Stomach (tissue), 9 donors: ENCODE data around the gene SRSF10. TPM values are rescaled to one million over a fixed set of nuclear protein-coding genes. Genes with fewer than 3 reads are reported as not detected.

Experiments used
- DNase-seq, 2 donors: peaks; one replicate each; pipeline versions ENCODE4 v3.0.0 to v3.0.0-alpha.2; 2013 to 2019
- H3K27ac ChIP-seq, 5 donors: fragments of 200-600 bp in 4 of 5; sonication (generic) in 4 of 5; one replicate each; pipeline ENCODE4 v1.5.1; 2013 to 2019; ENCODE audit warnings: mild to moderate bottlenecking in 1 of 5, moderate library complexity in 1 of 5
- H3K27me3 ChIP-seq, 3 donors: fragments of 200-600 bp; sonication (generic); one replicate each; pipeline ENCODE4 v1.5.1; 2017 to 2019; ENCODE audit warnings: mixed run types in 1 of 3
- H3K36me3 ChIP-seq, 4 donors: fragments of 200-600 bp; sonication (generic); 1 replicate in 3 of 4; 2 replicates in 1 of 4; pipeline ENCODE4 v1.5.1; 2016 to 2019
- H3K4me1 ChIP-seq, 4 donors: fragments of 200-600 bp; sonication (generic); one replicate each; pipeline ENCODE4 v1.5.1; 2016 to 2019
- H3K4me3 ChIP-seq, 4 donors: fragments of 200-600 bp; sonication (generic) in 3 of 4; one replicate each; pipeline ENCODE4 v1.5.1; 2016 to 2019; ENCODE audit warnings: mild to moderate bottlenecking in 1 of 4
- H3K9me3 ChIP-seq, 4 donors: fragments of 200-600 bp; sonication (generic); one replicate each; pipeline ENCODE4 v1.5.1; 2016 to 2019
- CTCF ChIP-seq, 7 experiments: fragments of 450-650 bp in 4 of 7; fragments of 200-600 bp in 3 of 7; sonication (generic) in 3 of 7; IDR thresholded peaks; one replicate each; pipeline ENCODE4 v1.5.1; 2016 to 2019; ENCODE audit warnings: antibody characterized with exemption in 7 of 7, control low read depth in 2 of 7, mild to moderate bottlenecking in 1 of 7
- EP300 ChIP-seq: sonication (generic); formaldehyde crosslinking; IDR thresholded peaks from one replicate; pipeline ENCODE4 v1.6.1; 2017; ENCODE audit warnings: antibody characterized with exemption
- POLR2A ChIP-seq, 4 donors: fragments of 450-650 bp; IDR thresholded peaks; one replicate each; pipeline ENCODE4 v1.6.1; 2016; ENCODE audit warnings: antibody characterized with exemption in 4 of 4, control low read depth in 2 of 4, mild to moderate bottlenecking in 1 of 4, moderate library complexity in 1 of 4
- POLR2AphosphoS5 ChIP-seq, 3 donors: sonication (generic); formaldehyde crosslinking; IDR thresholded peaks; one replicate each; pipeline ENCODE4 v1.6.1; 2016; ENCODE audit warnings: antibody characterized with exemption in 3 of 3
- WGBS, 5 donors: extraction: QIAGEN DNeasy Blood & Tissue Kit in 3 of 5; methylation state at CpG; one replicate each; pipeline versions ENCODE4 v1.1.5 to v1.1.7; 2013 to 2018; 5-methylcytosine and 5-hydroxymethylcytosine counted together
- intact Hi-C: fragments of 100-400 bp; cut with DNase I; formaldehyde crosslinking; loops from one replicate; pipeline ENCODE4 v1.15.1; 2023; ENCODE audit warnings: low total_unique reads
- polyA plus RNA-seq, 3 donors: library from polyadenylated mRNA; stranded (reverse); fragments of 200-250 nt; gene quantifications; one replicate each; pipeline ENCODE4 v1.2.3, GENCODE V29; 2013
- total RNA-seq, 5 donors: library from RNA; depleted of rRNA; stranded (reverse); fragments of >200 nt; gene quantifications; one replicate each; pipeline versions ENCODE4 v1.1.0 to v1.2.3, GENCODE V29; 2014 to 2016
- donor health status: healthy with polysubstance abuse.
- donor health status: Bipolar disorder and iron deficiency.
- donor health status: healthy.

SRSF10 gene
- total and polyA plus RNA-seq, 8 donors, result 41.7 to 285 (median 89.6) TPM

- H3K4me1 ChIP-seq, result peaks cover 0 to 15% (median 3%) of the 10 kb centered on the region in 4 donors
- no peaks in the 10 kb centered on the region for H3K27me3 ChIP-seq
- 80 to 92% (median 89%) methylated on average over 4 of the region's 4 CpGs for WGBS, 5 donors
- DNase-seq, result peak in 1 of 2 donors; percentile 1
- H3K27ac ChIP-seq, result no peak overlapping the region
- no peaks in the 10 kb centered on the region for H3K36me3 ChIP-seq
- intact Hi-C loops, result no loop called here
- no peak overlapping the region for H3K4me3 ChIP-seq
- TF ChIP-seq EP300 (no peak), CTCF (IDR thresholded peaks at IDR 0.05) (no peak)
- H3K9me3 ChIP-seq, result no peaks in the 10 kb centered on the region
Observed at GRCh38 chr1:23928789-23929188, 51.3 kb downstream of the SRSF10 start.

- Histone ChIP-seq H3K4me3 (no peak overlapping the region), H3K9me3 (no peaks in the 10 kb centered on the region), H3K4me1 (peaks cover 0 to 18% (median 5%) of the 10 kb centered on the region in 4 donors), H3K27ac (no peak overlapping the region), H3K36me3 (no peaks in the 10 kb centered on the region), H3K27me3 (no peaks in the 10 kb centered on the region)
- no peak for TF ChIP-seq POLR2A (IDR thresholded peaks at IDR 0.05)
- no peak for TF ChIP-seq EP300
- TF ChIP-seq POLR2AphosphoS5 (IDR thresholded peaks at IDR 0.05), result no peak
- no peak for TF ChIP-seq CTCF (IDR thresholded peaks at IDR 0.05)
- DNase-seq, result peak in 1 of 2 donors; percentile 4
- intact Hi-C loops, result no loop called here
- WGBS, 5 donors, result 71 to 85% (median 73%) methylated on average over 1 of the region's 1 CpG
Observed at GRCh38 chr1:23927097-23927496, 53.0 kb downstream of the SRSF10 start.

GRCh38 chr1:23925279-23925678, 54.8 kb downstream of the SRSF10 start:
- H3K27ac ChIP-seq, result no peak overlapping the region
- peaks cover 6 to 22% (median 14%) of the 10 kb centered on the region in 4 donors for H3K4me1 ChIP-seq
- H3K36me3 ChIP-seq, result no peaks in the 10 kb centered on the region
- no peak for TF ChIP-seq POLR2A (IDR thresholded peaks at IDR 0.05)
- TF ChIP-seq EP300, result no peak
- no peak for TF ChIP-seq POLR2AphosphoS5 (IDR thresholded peaks at IDR 0.05)
- no peak for TF ChIP-seq CTCF (IDR thresholded peaks at IDR 0.05)
- 82 to 90% (median 84%) methylated on average over 3 of the region's 3 CpGs for WGBS, 5 donors
- no peak overlapping the region for H3K4me3 ChIP-seq
- peak in 1 of 2 donors; percentile 1 for DNase-seq
- intact Hi-C loops, result no loop called here
- no peaks in the 10 kb centered on the region for H3K27me3 ChIP-seq
- no peaks in the 10 kb centered on the region for H3K9me3 ChIP-seq

- no peak for TF ChIP-seq POLR2AphosphoS5 (IDR thresholded peaks at IDR 0.05)
- WGBS, 5 donors, result 91 to 97% (median 96%) methylated on average over 11 of the region's 11 CpGs
Observed at GRCh38 chr1:23924601-23925000, 55.5 kb downstream of the SRSF10 start.

GRCh38 chr1:23923592-23924499, 56.3 kb downstream of the SRSF10 start:
- H3K4me1 ChIP-seq, result peaks cover 17 to 36% (median 27%) of the 10 kb centered on the region in 4 donors
- 21 to 37% (median 29%) methylated on average over 8 of the region's 8 CpGs for WGBS, 5 donors
- TF ChIP-seq EP300, result no peak
- no peak for TF ChIP-seq POLR2A (IDR thresholded peaks at IDR 0.05)
- no peak for TF ChIP-seq POLR2AphosphoS5 (IDR thresholded peaks at IDR 0.05)
- TF ChIP-seq CTCF (IDR thresholded peaks at IDR 0.05), result no peak
- intact Hi-C loops, result no loop called here
- H3K4me3 ChIP-seq, result no peak overlapping the region
- H3K9me3 ChIP-seq, result no peaks in the 10 kb centered on the region
- no peaks in the 10 kb centered on the region for H3K36me3 ChIP-seq
- H3K27ac ChIP-seq, result peak overlapping the region in 2 of 5 donors; percentile 25 to 27
- no peaks in the 10 kb centered on the region for H3K27me3 ChIP-seq
- peak in 1 of 2 donors; percentile 63 for DNase-seq

More at GRCh38 chr1:23924601-23925000, 55.5 kb downstream of the SRSF10 start:
- Histone ChIP-seq H3K4me3 (no peak overlapping the region), H3K4me1 (peaks cover 13 to 29% (median 21%) of the 10 kb centered on the region in 4 donors), H3K9me3 (no peaks in the 10 kb centered on the region), H3K27ac (no peak overlapping the region), H3K27me3 (no peaks in the 10 kb centered on the region), H3K36me3 (no peaks in the 10 kb centered on the region)
- DNase-seq, result no peak
- intact Hi-C loops, result no loop called here
